Activated CD4-positive, CD25-positive, alpha-beta regulatory T cell treated with anti-CD3 and anti-CD28 coated beads, Interleukin-2, amount 50 U/mL, for 16 hours (primary cell): ENCODE results near the gene BATF3.

Experiments used
- DNase-seq: peaks from one replicate; pipeline ENCODE4 v3.0.0-alpha.2; 2020; ENCODE audit warnings: low read depth, low spot score

BATF3 gene

DNA sequence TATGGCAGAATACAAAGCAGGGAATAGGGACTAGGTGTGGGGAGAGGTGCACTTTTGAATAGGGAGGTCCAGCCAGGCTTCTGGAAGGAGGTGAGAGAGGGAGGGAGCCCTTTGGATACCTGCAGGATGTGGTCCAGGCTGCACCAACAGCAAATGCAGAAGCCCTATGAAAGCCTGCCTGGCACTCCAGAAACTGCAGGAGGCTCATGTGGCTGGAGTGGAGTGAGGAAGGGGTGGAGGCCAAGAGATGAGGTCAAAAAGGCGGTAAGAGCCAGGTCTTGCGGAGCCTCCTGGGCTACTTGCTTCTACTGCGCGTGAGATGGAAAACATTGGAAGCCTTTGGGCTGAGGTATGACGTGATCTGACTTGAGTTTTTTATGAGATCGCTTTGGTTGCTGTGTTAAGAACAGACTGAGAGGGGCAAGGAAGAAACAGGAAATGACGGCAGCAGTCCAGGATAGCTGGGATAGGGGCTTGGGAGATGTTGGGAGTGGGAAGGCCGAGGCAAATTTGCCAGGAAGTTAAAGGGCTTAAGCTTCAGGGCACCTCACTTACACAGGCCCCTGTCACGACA, 4.4 kb upstream of the BATF3 start:
- DNase-seq: no peak

DNA sequence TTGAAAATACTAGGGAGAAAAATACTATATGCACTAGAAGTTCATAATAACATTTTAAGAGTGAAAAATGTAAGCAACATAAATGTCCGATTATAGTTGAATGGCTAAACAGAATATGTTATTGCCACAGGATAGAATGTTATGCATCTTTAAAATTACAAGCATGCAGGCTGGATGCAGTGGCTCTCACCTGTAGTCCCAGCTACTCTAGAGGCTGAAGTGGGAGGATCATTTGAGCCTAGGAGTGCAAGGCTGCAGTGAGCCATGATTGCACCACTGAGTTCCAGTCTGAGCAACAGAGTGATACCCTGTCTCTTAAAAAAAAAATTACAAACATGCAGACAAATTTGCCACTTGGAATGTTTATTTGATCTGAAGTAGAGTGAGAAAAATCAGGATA, 3.0 kb upstream of the BATF3 start:
- DNase-seq: no peak

DNA sequence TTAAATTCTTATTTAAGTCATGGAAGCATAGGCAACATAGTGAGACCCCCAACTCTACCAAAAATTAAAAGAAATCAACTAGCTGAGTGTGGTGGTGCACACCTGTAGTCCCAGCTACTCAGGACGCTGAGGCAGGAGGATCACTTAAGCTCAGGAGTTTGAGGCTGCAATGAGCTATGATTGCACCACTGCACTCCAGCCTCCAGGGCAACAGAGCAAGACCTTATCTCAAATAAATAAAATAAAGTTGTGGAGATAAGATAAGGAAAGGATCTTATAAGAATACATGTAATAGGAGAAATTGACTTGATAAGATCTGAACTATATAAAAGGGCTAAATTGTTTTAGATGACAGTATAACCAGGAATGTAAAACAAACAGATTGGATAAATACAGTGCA, 2.3 kb upstream of the BATF3 start:
- no peak for DNase-seq

GRCh38 chr1:212700892-212701819, 1.5 kb upstream of the BATF3 start:
- DNase-seq: no peak

GRCh38 chr1:212700223-212700891, 717 bp upstream of the BATF3 start:
- DNase-seq: no peak

DNA sequence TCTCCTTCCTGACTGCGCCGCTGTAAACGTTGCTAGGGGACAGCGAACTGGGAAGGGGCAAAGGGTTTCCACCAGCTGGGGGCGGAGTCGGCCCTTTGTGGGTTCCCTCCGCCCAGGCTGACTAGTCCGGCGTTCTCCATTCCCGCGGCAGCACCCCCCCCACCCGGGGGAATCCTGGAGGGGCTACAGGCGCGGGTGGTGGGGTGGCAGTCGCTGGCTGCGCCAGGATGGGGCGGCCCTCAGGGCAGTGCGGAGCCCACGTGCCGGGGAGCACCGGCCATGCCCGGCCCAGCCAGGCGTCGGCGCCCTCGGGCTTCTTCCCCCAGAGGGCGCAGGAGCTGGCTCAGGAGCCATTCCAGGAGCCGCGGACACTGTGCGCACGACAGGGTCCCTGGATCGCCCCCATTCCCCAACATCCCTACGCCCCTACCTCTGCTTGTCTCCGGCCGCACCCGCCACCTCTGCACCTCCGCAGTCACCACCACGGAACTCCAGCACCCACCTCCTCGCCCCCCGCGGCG, 476 bp downstream of the BATF3 start:
- no peak for DNase-seq

DNA sequence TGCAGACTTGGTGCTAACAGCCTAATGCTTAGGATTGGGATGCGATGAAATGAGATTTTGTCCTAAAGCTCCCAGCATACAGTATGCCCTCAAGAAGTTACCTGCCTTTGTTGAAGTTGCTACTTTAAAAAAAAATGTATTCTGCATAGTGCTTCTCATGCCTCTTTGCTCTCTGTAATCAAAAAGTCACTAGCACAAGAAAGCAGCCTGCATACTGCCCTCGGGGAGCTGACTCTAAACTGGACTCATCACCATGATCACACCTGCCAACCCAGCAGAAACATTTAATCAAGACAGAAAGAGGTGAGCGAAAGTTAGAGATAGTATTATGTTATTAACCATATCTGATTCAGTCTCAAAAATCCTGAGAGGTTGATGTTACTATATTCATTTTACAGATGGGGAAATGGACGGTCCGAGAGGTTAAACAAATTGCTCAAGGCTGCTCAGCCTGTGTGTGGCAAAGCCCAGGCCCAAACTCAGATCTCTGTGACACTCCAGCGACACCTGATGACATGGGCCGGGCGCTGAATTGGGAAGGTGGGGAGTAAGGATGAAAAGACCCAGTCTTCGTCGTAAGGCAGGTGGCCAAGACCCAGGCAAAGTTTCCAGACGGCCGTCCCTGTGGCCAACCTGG, 1.1 kb downstream of the BATF3 start:
- DNase-seq: no peak

DNA sequence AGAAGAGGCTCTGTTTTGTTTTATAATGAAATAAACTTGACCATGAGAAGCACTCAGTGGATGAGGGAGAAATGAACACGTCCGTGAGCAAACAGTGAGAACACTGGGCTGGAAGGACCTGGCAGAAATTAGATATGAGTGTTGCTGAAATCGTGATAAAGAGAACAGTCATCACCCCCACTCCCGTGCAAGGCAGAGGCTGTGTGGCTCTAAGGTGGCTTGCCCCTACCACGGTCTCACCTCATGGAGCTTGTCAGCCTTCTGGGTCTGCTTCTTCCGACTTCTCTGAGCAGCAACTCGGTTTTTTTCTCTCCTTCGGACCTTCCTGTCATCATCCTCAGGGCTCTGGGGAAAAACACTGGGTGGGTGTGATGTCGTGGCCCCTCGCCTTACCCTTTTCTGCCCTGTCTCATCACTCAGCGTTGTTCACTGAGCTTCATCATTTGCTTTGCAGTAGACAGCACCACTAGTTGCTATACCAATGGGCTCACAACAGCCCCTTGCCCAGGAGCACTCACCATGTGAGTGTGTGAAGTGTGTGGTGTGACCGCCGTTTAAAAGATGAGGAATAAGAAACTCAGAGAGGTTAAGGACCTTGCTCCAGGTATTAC, 2.8 kb downstream of the BATF3 start:
- DNase-seq: no peak

DNA sequence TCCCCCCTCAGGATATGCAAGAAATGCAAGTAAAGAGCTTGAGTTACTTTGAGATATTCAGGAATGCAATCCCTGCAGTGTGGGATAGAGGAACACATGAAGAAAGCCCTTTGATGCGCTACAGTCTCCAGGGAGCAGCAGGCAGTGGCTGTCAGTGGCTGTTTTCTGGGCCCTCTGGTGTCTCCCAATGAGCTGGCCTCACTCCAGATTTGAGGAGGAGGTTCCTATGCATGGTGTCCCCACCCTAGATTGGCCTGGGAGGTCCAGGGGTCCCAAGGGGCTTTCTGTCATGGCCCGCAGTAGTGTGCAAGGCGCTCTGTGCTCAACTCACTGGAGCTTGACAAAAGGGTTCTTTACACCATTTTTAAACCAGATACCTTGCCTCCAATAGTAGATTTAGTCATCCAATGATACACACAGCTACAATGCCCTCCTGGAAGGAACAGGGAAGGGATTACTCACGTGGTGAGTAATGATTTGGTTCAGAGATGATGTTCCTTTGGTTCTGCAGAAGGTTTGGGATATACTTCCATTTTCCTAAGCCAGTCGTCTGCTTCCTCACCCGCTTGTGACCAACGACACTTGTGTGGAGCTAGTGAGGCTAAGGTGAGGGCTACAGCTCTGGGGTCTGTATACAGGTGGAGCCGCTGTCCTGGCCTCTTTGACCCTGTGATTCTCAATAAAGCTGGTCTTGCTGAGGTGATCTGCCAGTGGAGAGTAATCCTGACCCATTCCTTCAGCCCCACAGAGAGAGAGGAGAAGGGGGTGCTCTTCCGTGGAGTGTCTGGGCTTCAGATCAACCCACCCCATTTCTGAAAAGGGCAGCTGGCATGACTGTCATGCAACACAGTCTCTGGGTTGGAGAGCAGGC, 6.6 kb downstream of the BATF3 start:
- no peak for DNase-seq

- no peak for DNase-seq
Measured at GRCh38 chr1:212691561-212692071, 8.0 kb downstream of the BATF3 start.

DNA sequence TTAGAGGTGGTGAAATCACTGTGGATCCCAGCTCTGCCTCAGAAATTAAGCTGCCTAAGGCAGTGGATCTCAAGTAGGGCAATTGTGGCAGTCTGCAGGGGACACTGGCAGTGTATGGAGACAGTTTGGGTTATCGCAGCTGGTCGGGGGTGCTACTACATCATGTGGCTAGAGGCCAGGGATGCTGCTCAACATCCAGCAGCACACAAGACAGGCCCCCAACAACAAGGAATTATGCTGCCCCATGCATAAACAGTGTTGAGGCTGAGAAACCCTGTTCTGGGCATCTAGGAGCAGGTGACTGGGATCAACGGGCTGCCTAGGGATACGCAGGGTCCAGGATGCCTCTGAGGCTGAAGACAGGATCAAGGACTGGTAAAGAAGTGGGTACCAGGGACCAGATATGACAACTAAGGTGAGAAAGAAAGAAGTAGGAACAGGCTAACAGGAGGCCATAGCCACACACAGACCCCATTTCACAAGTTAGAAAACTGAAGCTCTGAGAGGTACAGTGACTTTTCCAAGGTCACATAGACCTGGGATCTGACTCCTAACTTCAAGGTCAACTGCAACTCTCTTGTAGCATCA, 8.7 kb downstream of the BATF3 start:
- DNase-seq: no peak

GRCh38 chr1:212689758-212690529, 9.7 kb downstream of the BATF3 start:
- DNase-seq: no peak

- no peak for DNase-seq
Measured at GRCh38 chr1:212689196-212689725, 10.4 kb downstream of the BATF3 start.

- DNase-seq: no peak
Measured at GRCh38 chr1:212688341-212689047, 11.1 kb downstream of the BATF3 start.

DNA sequence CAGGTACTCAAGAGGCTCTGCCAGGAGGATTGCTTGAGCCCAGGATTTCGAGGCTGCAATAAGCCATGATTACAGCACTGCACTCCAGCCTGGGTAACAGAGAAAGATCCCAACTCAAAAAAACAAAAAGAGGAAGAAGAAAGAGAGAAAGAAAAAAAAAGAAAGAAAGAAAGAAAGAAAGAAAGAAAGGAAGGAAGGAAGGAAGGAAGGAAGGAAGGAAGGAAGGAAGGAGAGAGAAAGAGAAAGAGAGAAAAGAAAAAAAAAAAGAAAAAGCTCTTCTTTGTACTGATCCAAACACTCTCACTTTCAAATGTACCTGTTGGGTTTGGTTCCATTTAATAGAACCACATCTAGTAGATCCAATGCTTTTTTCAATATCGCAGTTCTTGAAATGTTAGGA, 11.8 kb downstream of the BATF3 start:
- DNase-seq: no peak

DNA sequence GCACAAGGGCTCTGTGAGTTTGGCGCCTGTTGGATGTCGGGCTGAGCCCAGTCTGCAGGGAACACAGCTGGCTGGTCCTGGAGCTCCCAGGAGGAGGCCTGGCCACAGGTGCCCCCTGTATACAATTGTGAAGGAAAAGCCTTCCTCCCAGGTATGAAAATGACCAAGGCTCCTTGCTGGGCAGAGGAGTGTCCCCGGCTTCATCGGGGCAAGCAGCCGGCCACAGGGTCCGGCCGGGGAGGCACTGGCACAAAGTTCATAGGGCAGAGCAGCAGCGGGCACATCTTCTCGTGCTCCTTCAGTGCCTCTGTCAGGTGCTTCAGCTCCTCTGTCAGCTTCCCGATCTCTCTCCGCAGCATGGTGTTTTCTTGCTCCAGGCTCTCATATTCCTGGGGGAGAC, 13.0 kb downstream of the BATF3 start:
- DNase-seq: no peak

DNA sequence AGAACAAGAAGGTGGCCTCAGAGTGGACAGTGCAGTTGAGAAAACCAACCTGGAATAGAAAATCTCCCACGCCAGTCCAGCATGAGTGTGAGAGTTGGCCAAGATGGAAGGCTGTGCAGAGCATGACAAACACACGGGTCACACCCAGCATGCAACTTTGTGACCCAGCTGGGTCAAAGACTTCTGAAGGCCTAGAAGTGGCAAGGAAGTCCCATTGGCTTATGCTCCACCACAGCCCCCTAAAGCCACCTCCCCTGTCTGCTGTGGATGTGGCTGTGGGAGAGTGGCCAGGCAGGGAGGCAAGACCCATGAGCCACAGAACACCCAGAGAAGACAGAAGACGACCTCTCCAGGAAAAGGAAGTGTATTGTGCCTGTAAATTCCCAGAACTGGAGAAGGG, 13.6 kb downstream of the BATF3 start:
- DNase-seq: no peak

- no peak for DNase-seq
Measured at GRCh38 chr1:212685429-212685828, 14.2 kb downstream of the BATF3 start.
